MM.1S (cell line): ENCODE results near the gene NAALADL2.
A peak's percentile ranks its signal among the peaks of the same experiment; 100 is the strongest.

Experiments
- DNase-seq: peaks from one replicate; pipeline ENCODE4 v3.0.0-alpha.2; 2015
- H2AFZ ChIP-seq: fragments of 300-600 bp; sonication (generic); 2 replicates; pipeline ENCODE4 v1.6.0; 2016; ENCODE audit warnings: antibody characterized with exemption, low read length
- H3F3A ChIP-seq: fragments of 300-600 bp; sonication (generic); 2 replicates; pipeline ENCODE4 v1.6.1; 2016; ENCODE audit warnings: mild to moderate bottlenecking, antibody characterized with exemption, low read length, moderate library complexity, mixed read lengths; ENCODE audit not compliant: insufficient read depth
- H3K27ac ChIP-seq: fragments of 300-600 bp; sonication (generic); 2 replicates; pipeline ENCODE4 v1.5.1; 2016; ENCODE audit warnings: mild to moderate bottlenecking, low read length
- H3K27me3 ChIP-seq: fragments of 300-600 bp; sonication (generic); replicated peaks from 2 replicates; pipeline ENCODE4 v1.6.0; 2016; ENCODE audit warnings: low read length; ENCODE audit not compliant: insufficient read depth
- H3K36me3 ChIP-seq: fragments of 300-600 bp; sonication (generic); replicated peaks from 2 replicates; pipeline ENCODE4 v1.6.1; 2016; ENCODE audit warnings: mild to moderate bottlenecking, low read length, mixed read lengths; ENCODE audit not compliant: insufficient read depth
- H3K4me1 ChIP-seq: fragments of 300-600 bp; sonication (generic); 2 replicates; pipeline ENCODE4 v1.6.1; 2016; ENCODE audit warnings: low read length, mixed read lengths
- H3K4me2 ChIP-seq: fragments of 300-600 bp; sonication (generic); 2 replicates; pipeline ENCODE4 v1.6.0; 2016; ENCODE audit warnings: low read depth, low read length
- H3K4me3 ChIP-seq: fragments of 300-600 bp; sonication (generic); 2 replicates; pipeline ENCODE4 v1.5.1; 2016; ENCODE audit warnings: low read length, mixed read lengths
- H3K79me2 ChIP-seq: fragments of 300-600 bp; sonication (generic); 2 replicates; pipeline ENCODE4 v1.6.1; 2016; ENCODE audit warnings: mixed run types, low read length, mixed read lengths
- H3K9ac ChIP-seq: fragments of 300-600 bp; sonication (generic); 2 replicates; pipeline ENCODE4 v1.6.1; 2016; ENCODE audit warnings: low read length, mixed read lengths
- H3K9me2 ChIP-seq: fragments of 300-600 bp; sonication (generic); replicated peaks from 2 replicates; pipeline ENCODE4 v1.6.1; 2016; ENCODE audit warnings: mild to moderate bottlenecking, low read length, mixed read lengths; ENCODE audit not compliant: insufficient read depth
- H3K9me3 ChIP-seq: fragments of 300-600 bp; sonication (generic); replicated peaks from 2 replicates; pipeline ENCODE4 v1.6.1; 2016; ENCODE audit warnings: mild to moderate bottlenecking, low read length, mixed read lengths; ENCODE audit not compliant: insufficient read depth
- H4K20me1 ChIP-seq: fragments of 300-600 bp; sonication (generic); 2 replicates; pipeline ENCODE4 v1.6.1; 2016; ENCODE audit warnings: mild to moderate bottlenecking, low read length, moderate library complexity, mixed read lengths; ENCODE audit not compliant: insufficient read depth
- EZH2 ChIP-seq: fragments of 300-600 bp; sonication (generic); optimal IDR thresholded peaks from 2 replicates; pipeline ENCODE3; 2017; ENCODE audit warnings: low read depth, mild to moderate bottlenecking, antibody characterized with exemption, low read length, mixed read lengths
- EZH2phosphoT487 ChIP-seq: fragments of 300-600 bp; sonication (generic); IDR thresholded peaks from 2 replicates; pipeline ENCODE4 v1.6.1; 2018; ENCODE audit warnings: antibody characterized with exemption, low read length
- TF ChIP-seq, protein P1 (sequence below): fragments of 300-600 bp; sonication (generic); IDR thresholded peaks from 2 replicates; pipeline ENCODE4 v1.5.1; 2016; ENCODE audit warnings: antibody characterized with exemption, low read length, mixed read lengths

NAALADL2 gene

DNA sequence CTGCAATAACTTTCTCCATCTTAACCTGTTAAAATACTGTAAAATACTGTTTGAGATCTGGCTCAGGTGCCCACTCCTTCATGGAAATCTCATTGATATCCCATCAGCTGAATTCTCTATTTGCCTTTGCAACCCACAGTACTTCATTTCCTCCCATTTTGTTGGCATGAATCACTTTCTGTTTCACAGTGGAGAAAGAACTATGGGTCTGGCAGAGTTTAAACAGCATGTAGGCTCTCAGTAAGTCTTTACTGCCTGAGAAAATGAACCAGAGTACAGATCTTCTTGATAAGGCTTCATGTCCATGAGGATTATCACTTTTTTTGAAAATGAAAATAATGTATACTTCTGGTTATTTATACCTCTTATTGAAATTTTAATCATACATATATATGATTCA lies 245.9 kb downstream of the NAALADL2 start:
- no peaks in the 10 kb centered on the region for H3K27me3 ChIP-seq
- H3K9me3 ChIP-seq: no peaks in the 10 kb centered on the region
- H3K4me3 ChIP-seq: no peak overlapping the region
- H3K36me3 ChIP-seq: no peaks in the 10 kb centered on the region
- no peaks in the 10 kb centered on the region for H3F3A ChIP-seq
- peak; percentile 64 for DNase-seq
- H3K79me2 ChIP-seq: no peaks in the 10 kb centered on the region
- H3K4me2 ChIP-seq: no peak overlapping the region
- TF ChIP-seq, protein P1, sequence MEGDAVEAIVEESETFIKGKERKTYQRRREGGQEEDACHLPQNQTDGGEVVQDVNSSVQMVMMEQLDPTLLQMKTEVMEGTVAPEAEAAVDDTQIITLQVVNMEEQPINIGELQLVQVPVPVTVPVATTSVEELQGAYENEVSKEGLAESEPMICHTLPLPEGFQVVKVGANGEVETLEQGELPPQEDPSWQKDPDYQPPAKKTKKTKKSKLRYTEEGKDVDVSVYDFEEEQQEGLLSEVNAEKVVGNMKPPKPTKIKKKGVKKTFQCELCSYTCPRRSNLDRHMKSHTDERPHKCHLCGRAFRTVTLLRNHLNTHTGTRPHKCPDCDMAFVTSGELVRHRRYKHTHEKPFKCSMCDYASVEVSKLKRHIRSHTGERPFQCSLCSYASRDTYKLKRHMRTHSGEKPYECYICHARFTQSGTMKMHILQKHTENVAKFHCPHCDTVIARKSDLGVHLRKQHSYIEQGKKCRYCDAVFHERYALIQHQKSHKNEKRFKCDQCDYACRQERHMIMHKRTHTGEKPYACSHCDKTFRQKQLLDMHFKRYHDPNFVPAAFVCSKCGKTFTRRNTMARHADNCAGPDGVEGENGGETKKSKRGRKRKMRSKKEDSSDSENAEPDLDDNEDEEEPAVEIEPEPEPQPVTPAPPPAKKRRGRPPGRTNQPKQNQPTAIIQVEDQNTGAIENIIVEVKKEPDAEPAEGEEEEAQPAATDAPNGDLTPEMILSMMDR: no peak
- TF ChIP-seq EZH2 (no peak), EZH2phosphoT487 (no peak)
- no peaks in the 10 kb centered on the region for H4K20me1 ChIP-seq
- no peaks in the 10 kb centered on the region for H3K4me1 ChIP-seq
- H3K27ac ChIP-seq: no peak overlapping the region
- H2AFZ ChIP-seq: no peak overlapping the region
- no peaks in the 10 kb centered on the region for H3K9me2 ChIP-seq
- H3K9ac ChIP-seq: no peak overlapping the region

DNA sequence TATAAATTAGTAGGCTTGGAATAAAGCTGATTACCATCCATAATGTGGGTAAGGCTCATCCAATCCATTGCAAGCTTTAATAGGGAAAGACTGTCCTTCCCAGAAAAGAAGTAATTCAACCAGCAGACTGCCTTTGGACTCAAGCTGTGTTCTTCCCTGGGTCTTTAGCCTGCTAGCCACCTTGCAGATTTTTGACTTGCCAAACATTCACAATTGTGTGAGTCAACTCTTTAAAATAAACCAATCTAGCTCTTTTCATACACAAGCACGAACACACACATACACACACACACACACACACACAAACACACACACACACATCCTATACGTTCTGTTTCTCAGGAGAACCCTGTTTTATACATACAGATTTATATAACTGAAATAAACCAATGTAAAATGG lies 248.1 kb downstream of the NAALADL2 start:
- no peaks in the 10 kb centered on the region for H3K4me1 ChIP-seq
- no peak for DNase-seq
- H3K9me3 ChIP-seq: no peaks in the 10 kb centered on the region
- no peak overlapping the region for H3K4me2 ChIP-seq
- H4K20me1 ChIP-seq: no peaks in the 10 kb centered on the region
- H3K27ac ChIP-seq: no peak overlapping the region
- H3K9ac ChIP-seq: no peak overlapping the region
- no peaks in the 10 kb centered on the region for H3K36me3 ChIP-seq
- no peaks in the 10 kb centered on the region for H3K79me2 ChIP-seq
- H3F3A ChIP-seq: no peaks in the 10 kb centered on the region
- H3K9me2 ChIP-seq: no peaks in the 10 kb centered on the region
- TF ChIP-seq EZH2phosphoT487 (no peak), EZH2 (no peak)
- TF ChIP-seq, protein P1: no peak
- no peak overlapping the region for H3K4me3 ChIP-seq
- H2AFZ ChIP-seq: no peak overlapping the region
- H3K27me3 ChIP-seq: no peaks in the 10 kb centered on the region

DNA sequence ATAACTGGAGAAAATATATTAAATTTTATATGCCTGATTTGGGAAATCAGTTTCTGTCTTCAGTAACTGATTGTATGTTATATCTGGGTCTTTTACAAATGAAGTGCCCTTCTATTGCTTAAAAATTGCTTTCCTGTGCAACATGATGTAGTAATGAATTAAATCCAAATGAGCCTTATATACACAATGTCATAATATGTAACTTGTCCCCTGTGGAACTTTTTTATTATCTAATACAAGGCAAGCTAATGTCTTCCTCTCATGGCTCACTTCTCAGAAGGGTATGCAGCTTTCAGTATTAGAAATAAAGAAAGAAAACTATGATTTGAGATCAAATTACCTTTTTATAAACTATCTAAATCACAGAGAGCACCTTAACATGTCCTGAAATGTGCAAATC lies 248.9 kb downstream of the NAALADL2 start:
- Histone ChIP-seq H3K79me2 (no peaks in the 10 kb centered on the region), H3K4me2 (no peak overlapping the region), H2AFZ (no peak overlapping the region), H3K9me2 (no peaks in the 10 kb centered on the region), H3K36me3 (no peaks in the 10 kb centered on the region), H3K4me1 (no peaks in the 10 kb centered on the region), H3F3A (no peaks in the 10 kb centered on the region), H3K27me3 (no peaks in the 10 kb centered on the region), H4K20me1 (no peaks in the 10 kb centered on the region), H3K9me3 (no peaks in the 10 kb centered on the region), H3K27ac (no peak overlapping the region), H3K9ac (no peak overlapping the region), H3K4me3 (no peak overlapping the region)
- no peak for DNase-seq
- no peak for TF ChIP-seq EZH2phosphoT487
- TF ChIP-seq EZH2: no peak
- TF ChIP-seq, protein P1: no peak
